ENCODE data around the gene RIBC2.
"Not testable (repeated sequence)": the region's sequence is repeated elsewhere in the genome, so short reads cannot be mapped to it uniquely, and the experiment has no call there.

Gene RIBC2, protein sequence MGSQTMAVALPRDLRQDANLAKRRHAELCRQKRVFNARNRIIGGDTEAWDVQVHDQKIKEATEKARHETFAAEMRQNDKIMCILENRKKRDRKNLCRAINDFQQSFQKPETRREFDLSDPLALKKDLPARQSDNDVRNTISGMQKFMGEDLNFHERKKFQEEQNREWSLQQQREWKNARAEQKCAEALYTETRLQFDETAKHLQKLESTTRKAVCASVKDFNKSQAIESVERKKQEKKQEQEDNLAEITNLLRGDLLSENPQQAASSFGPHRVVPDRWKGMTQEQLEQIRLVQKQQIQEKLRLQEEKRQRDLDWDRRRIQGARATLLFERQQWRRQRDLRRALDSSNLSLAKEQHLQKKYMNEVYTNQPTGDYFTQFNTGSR

DNA sequence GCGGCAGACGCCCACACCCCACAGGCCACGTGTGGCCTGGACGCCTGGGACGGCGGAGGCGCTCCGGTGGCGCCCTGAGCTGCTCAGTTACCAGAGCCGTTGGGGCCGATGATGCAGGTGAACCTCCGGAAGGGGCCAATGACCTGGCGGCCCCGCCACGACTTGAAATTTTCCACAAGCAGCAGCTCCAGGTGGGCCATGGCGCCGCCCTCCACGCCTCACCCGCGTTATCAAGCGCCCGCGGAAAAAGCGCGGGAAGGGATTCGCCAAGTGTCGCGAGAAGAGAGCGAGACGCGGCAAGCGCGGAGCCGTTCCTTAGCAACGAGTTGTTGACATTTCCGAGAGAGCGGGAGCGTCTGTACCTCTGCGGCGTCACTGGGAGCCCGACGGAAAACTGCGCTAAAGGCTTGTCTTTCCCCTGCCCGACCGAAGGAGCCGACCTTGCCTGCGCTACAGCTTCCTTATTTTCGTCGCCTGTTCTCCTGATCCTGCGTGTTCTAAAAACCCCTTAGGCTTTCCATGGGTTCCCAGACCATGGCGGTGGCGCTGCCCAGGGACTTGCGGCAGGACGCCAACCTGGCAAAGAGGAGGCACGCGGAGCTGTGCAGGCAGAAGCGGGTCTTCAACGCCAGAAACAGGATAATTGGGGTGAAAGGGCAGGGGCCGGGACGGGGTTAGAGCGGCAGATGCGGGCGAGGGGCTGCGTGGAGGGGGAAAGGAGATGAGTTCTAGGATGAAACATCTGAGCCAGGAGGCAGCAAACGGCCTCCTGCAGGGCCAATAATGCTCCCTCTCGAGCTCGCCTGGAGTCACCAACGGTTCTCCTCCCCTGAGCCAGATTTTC is at the start of gene RIBC2, which contains the start of gene SMC1B:
TSS of gene RIBC2 (plus strand) at position 326 of the 844 bp plus-strand sequence. CDS start at position 520, 194 bp downstream.
TSS of gene SMC1B (minus strand) at position 232 of the 844 bp plus-strand sequence. CDS start at position 200, 32 bp downstream.
- DNase-seq (ENCODE audit: low read depth, low spot score) = peak; percentile 67

- DNase-seq (ENCODE audit: low read depth, low spot score) = no peak
Observed at GRCh38 chr22:45366713-45367112, 46.8 kb upstream of the RIBC2 start.

- not testable (repeated sequence) for DNase-seq (ENCODE audit: low read depth, low spot score)
Observed at GRCh38 chr22:45373592-45373991, 39.9 kb upstream of the RIBC2 start.

GRCh38 chr22:45376009-45376408 is 37.5 kb upstream of the RIBC2 start:
- no peak for DNase-seq (ENCODE audit: low read depth, low spot score)

DNA sequence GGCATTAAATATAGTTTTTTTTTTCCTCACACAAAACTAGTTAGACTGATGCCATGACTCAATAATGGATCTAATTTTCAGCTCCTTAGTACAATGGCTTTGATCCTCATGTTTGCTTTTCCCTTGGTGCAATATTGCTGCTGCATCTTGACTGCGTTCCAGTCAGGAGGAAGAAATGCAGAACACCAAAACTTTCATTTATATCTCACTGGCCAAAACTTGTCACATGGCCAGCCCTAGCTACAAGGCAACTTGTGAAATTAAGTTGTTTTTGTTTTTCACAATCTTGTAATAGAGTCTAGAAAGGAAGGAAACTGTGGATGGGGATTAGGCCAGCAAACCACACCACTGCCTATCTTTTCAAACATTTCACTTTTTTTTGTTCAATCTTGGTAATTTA is 36.8 kb upstream of the RIBC2 start:
- DNase-seq (ENCODE audit: low read depth, low spot score) = no peak

DNA sequence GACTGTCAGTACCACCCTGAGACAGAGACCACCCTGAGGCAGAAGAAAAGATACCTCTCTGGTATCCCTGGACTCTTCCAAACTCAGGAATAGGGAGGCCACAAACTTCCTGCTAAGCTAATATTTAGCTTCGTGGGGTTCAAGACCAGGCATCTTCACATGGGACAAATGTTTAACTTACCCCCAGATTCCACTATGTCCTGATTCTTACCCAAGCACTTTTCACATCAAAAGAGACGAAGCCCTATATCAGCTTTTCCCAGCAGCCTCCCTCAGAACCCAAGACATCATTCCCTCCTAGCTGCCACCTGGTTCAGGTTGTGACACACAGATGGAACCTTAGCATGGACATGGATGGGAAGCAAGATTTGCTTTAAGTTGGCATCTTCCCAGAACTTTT is 32.1 kb upstream of the RIBC2 start:
- DNase-seq (ENCODE audit: low read depth, low spot score) = no peak

- no peak for DNase-seq (ENCODE audit: low read depth, low spot score)
Observed at GRCh38 chr22:45389546-45389945, 23.9 kb upstream of the RIBC2 start.

- no peak for DNase-seq (ENCODE audit: low read depth, low spot score)
Observed at GRCh38 chr22:45397806-45398205, 15.7 kb upstream of the RIBC2 start.

GRCh38 chr22:45398214-45398613 is 15.3 kb upstream of the RIBC2 start:
- no peak for DNase-seq (ENCODE audit: low read depth, low spot score)

DNA sequence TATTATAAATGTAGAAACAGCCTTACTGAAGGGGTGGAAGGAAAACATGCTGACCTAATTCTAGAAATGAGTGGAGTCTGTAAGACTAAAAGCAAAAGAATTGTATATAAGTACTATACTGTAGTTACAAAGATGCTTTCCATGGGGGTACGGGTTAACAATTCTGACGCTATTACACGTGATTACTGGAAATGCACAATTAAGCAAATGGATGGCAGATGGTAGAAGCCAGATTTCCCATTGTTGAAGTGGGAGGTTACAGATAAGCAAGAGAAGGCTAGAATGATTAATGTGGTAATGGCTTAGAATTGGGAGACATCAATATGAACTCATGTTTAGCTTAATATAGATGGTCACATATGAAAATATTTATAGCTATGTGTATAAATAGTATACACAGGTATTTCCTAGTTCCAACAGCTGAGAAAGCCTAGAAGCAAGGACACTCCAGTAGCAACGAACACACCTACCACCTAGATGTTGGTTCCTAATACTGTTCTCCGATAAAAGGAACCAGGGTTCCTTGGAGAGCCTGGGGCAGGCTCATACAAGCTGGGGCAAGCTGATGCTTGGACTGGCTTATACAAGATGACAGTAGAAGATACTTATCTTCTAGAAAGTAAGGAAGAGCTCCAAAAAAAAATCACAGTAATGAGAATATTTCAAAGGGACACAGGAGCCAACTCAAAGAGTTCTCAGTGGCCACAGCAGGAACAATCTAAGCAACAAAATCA is 13.6 kb upstream of the RIBC2 start:
- no peak for DNase-seq (ENCODE audit: low read depth, low spot score)

GRCh38 chr22:45402466-45402985 is 11.0 kb upstream of the RIBC2 start:
- no peak for DNase-seq (ENCODE audit: low read depth, low spot score)

- no peak for DNase-seq (ENCODE audit: low read depth, low spot score)
Observed at GRCh38 chr22:45407793-45408192, 5.7 kb upstream of the RIBC2 start.

DNA sequence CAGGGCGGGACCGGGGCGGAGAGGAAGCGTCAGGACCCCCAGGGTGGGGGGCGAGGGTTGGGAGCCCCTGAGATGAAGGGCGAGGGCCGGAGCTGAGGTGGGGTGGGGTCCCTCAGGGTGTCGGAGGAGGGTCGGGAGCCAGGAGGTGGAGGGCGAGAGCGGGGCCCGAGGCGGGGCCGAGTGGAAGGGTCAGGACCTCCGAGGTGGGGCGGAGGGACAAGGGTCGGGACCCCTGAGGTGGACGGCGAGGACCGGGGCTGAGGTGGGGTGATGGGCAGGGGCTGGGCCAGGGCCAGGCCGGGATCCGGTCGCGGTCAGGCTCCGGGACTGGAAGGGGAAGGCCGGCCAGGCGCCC is 503 bp upstream of the RIBC2 start:
- DNase-seq (ENCODE audit: low read depth, low spot score) = no peak

- no peak for DNase-seq (ENCODE audit: low read depth, low spot score)
Observed at GRCh38 chr22:45418056-45418769, 4.7 kb downstream of the RIBC2 start.

DNA sequence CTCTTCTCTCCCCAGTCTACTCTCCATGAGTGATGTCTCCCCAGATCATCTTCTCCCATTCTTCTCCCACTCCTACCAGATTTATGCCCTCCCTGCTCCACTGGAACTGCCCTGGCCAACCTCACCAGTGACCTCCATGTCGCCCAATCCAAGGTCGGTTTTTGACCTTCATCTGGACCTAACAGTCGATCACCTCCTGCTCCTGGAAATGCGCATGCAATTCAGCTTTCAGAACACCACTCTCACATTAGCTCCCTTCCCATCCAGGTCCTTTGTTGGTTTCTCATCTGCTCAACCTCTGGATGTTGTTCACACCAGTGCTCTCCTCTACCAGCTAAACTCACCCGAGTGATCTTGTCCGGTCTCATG is 5.3 kb downstream of the RIBC2 start:
- no peak for DNase-seq (ENCODE audit: low read depth, low spot score)

DNA sequence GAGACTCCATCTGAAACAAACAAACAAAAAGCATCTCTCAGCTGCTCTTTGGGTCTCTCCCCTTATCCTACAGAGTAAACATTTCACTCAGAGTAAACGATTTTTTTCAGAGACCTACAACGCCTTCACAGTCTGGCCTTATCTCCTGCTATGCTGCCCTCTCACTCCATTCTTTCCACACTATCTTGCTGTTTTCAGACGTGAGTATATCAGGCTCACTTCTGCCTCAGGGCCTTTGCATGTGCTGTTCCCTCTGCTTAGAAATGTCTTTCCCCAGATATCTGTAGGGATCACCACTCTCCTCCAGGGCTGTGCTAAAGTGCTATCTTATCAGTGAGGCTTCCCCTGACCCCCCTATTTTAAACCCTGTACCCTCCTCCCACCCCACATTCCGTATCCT is 6.5 kb downstream of the RIBC2 start:
- DNase-seq (ENCODE audit: low read depth, low spot score) = no peak

- DNase-seq (ENCODE audit: low read depth, low spot score) = no peak
Observed at GRCh38 chr22:45420539-45420938, 7.0 kb downstream of the RIBC2 start.

DNA sequence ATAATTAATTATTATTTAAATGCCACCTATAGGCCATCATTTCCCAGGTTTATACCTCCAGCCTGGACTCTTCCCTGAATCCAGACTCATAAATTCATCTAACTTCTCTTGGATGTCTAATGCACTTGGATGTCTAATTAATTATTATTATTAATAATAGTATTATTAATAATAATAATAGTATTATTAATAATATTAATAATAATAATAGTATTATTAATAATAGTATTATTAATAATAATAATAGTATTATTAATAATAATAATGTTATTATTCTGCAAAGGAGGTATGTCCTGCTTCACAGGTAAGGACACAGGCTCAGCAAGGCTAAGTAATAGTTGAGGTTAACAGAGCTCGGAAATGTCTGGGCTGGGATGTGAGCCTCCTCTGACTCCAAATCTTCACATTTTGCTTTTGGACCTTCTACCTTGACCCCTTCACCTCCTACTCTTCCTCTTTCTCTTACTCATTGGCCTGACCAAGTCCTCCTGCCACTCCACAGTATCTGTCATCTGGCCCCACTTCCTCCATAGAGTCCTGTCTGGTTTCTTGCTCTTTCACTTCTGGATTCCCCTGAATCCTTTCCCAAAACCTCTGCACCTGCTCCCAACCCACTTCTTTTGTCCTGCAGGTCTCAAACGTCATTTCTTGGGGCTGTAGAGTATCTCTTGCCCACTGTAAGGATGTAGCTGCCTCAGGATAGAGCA is 8.0 kb downstream of the RIBC2 start:
- DNase-seq (ENCODE audit: low read depth, low spot score) = no peak

DNA sequence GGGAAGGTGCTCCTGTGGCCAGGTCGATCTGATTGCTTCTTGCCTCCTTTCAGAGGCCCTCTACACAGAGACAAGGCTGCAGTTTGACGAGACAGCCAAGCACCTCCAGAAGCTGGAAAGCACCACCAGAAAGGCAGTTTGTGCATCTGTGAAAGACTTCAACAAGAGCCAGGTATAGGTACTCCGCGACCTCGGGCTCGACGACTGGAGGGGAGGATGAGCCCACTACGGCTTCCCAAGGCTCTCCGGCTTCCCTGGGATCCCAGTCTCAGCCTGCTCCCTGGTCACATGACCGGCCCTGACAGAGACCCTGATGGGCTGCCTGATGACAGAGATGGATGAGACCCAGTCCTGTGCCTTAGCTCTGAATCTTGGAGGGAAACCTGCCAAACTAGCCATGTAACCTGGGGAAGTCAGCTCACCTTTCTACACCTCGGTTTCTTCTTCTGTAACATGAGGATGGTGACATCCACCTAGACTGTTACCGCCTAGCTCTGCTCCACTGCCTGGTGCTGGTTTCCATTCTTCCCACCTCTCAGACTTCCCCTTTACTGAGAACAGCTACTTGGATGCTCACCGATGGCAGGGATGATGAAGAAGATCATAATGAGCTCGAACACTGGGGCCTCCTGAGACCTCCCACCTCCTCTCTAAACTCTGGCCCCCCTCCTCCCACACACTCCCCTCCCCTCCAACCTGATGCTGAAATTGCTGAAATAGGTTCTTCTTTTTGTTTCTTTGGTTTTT is 8.9 kb downstream of the RIBC2 start:
- no peak for DNase-seq (ENCODE audit: low read depth, low spot score)

DNA sequence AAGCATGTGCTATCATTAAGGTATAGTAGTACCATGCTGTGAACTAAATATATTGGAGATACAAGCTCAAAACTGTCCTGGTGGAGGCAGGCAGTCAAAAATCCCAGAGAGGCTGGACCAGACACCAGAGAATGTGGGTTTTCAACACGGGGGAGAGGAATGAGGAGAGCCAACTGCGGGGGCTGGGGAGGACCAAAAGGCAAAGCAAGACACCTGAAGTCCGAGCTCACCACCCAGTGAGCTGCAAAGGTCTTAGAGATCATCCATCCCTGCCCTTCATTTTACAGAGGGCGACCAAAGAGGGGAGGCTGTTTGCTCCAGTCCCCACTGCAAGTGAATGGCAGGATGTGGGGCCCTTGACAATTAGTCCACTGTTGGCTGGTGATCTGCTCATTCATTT is 10.0 kb downstream of the RIBC2 start:
- DNase-seq (ENCODE audit: low read depth, low spot score) = no peak

All from activated naive CD8-positive, alpha-beta T cell treated with anti-CD3 and anti-CD28 coated beads, Interleukin-2, amount 50 U/mL, for 16 hours (primary cell).